IMR-90 (cell line): ENCODE results near the gene SLC48A1. TPM values are rescaled to one million over a fixed set of nuclear protein-coding genes. Genes with fewer than 3 reads are reported as not detected.
A peak's percentile ranks its signal among the peaks of the same experiment; 100 is the strongest.

Experiments
- ATAC-seq: fragments of 200-7000 bp; cut with Tn5 transposase; 2 replicates; pipeline ENCODE4 v1.9.1; 2020; ENCODE audit warnings: low read depth, mild to moderate bottlenecking, moderate library complexity
- BruUV-seq: library from RNA; stranded (reverse); fragments of 400-500 nt; replicated peaks from 2 replicates; lab custom pipeline; 2021; lab: Mats Ljungman, UMichigan
- CTCF ChIA-PET: fragments of 300-600 bp; formaldehyde crosslinking; extraction: SDS; loops from one replicate; lab custom pipeline; 2021; ENCODE audit warnings: antibody characterized with exemption; lab: Yijun Ruan, JAX
- POLR2A ChIA-PET: fragments of 300-600 bp; sonication (Branson Sonifier 250); formaldehyde crosslinking; loops from one replicate; lab custom pipeline; 2022; ENCODE audit warnings: antibody characterized with exemption; ENCODE audit not compliant: unreplicated experiment; lab: Charles Lee
- DNase-seq: peaks from one replicate; pipeline ENCODE4 v3.0.0; 2013
- H2AFZ ChIP-seq: replicated peaks from 2 replicates; pipeline ENCODE3; 2013; ENCODE audit warnings: low read length, mild to moderate bottlenecking; ENCODE audit not compliant: poor library complexity
- H2AK5ac ChIP-seq: 2 replicates; pipeline ENCODE4 v1.6.1; 2013; ENCODE audit warnings: low read depth, low read length, inconsistent platforms
- H2AK9ac ChIP-seq: replicated peaks from 2 replicates; pipeline ENCODE3; 2013; ENCODE audit warnings: mild to moderate bottlenecking, low read depth, low read length, moderate library complexity; ENCODE audit not compliant: poor library complexity
- H2BK120ac ChIP-seq: 2 replicates; pipeline ENCODE4 v1.6.1; 2013; ENCODE audit warnings: low read depth, low read length, inconsistent platforms
- H2BK15ac ChIP-seq: 3 replicates; pipeline ENCODE4 v1.6.1; 2013; ENCODE audit warnings: low read depth, low read length, inconsistent platforms
- H2BK20ac ChIP-seq: 2 replicates; pipeline ENCODE4 v1.6.1; 2013; ENCODE audit warnings: low read depth, mild to moderate bottlenecking, inconsistent platforms, low read length, moderate library complexity
- H2BK5ac ChIP-seq: 2 replicates; pipeline ENCODE4 v1.6.1; 2013; ENCODE audit warnings: mild to moderate bottlenecking, low read depth, low read length, inconsistent platforms; ENCODE audit not compliant: poor library complexity, severe bottlenecking
- H3K14ac ChIP-seq: replicated peaks from 2 replicates; pipeline ENCODE4 v1.6.1; 2013; ENCODE audit warnings: low read depth, low read length, inconsistent platforms
- H3K18ac ChIP-seq: 2 replicates; pipeline ENCODE4 v1.6.1; 2013; ENCODE audit warnings: low read depth, low read length, control low read depth
- H3K23ac ChIP-seq: 2 replicates; pipeline ENCODE4 v1.6.1; 2013; ENCODE audit warnings: low read depth, low read length, inconsistent platforms
- H3K27ac ChIP-seq: 2 replicates; pipeline ENCODE4 v1.5.1; 2013; ENCODE audit warnings: mild to moderate bottlenecking, control low read depth, low read length; ENCODE audit not compliant: insufficient read depth
- H3K27me3 ChIP-seq: 2 replicates; pipeline ENCODE4 v1.6.1; 2013; ENCODE audit warnings: low read length; ENCODE audit not compliant: control insufficient read depth, insufficient read depth
- H3K36me3 ChIP-seq: 2 replicates; pipeline ENCODE4 v1.6.1; 2013; ENCODE audit warnings: low read length, mixed read lengths; ENCODE audit not compliant: control insufficient read depth, insufficient read depth
- H3K4ac ChIP-seq: 2 replicates; pipeline ENCODE4 v1.6.1; 2013; ENCODE audit warnings: low read depth, low read length, inconsistent platforms
- H3K4me1 ChIP-seq: 2 replicates; pipeline ENCODE4 v1.6.1; 2013; ENCODE audit warnings: low read length, mixed read lengths; ENCODE audit not compliant: control insufficient read depth, insufficient read depth
- H3K4me2 ChIP-seq: 2 replicates; pipeline ENCODE4 v1.6.1; 2013; ENCODE audit warnings: low read depth, mild to moderate bottlenecking, control low read depth, low read length, moderate library complexity
- H3K4me3 ChIP-seq: 2 replicates; pipeline ENCODE4 v1.5.1; 2013; ENCODE audit warnings: low read depth, mild to moderate bottlenecking, control low read depth, low read length, moderate library complexity; ENCODE audit not compliant: insufficient read depth
- H3K56ac ChIP-seq: 2 replicates; pipeline ENCODE4 v1.6.1; 2013; ENCODE audit warnings: low read length, inconsistent platforms; ENCODE audit not compliant: insufficient read depth; ENCODE audit errors: extremely low read depth
- H3K79me1 ChIP-seq, 2 experiments: 2 replicates each; pipeline ENCODE4 v1.6.1; 2013; ENCODE audit warnings: low read length in 2 of 2, inconsistent platforms in 1 of 2, low read depth in 1 of 2
- H3K9ac ChIP-seq: 2 replicates; pipeline ENCODE4 v1.6.1; 2013; ENCODE audit warnings: low read depth, low read length, control low read depth
- H3K9me1 ChIP-seq: 2 replicates; pipeline ENCODE4 v1.6.1; 2013; ENCODE audit warnings: low read length, inconsistent platforms; ENCODE audit not compliant: insufficient read depth
- H3K9me3 ChIP-seq: 2 replicates; pipeline ENCODE4 v1.6.1; 2013; ENCODE audit warnings: low read length; ENCODE audit not compliant: control insufficient read depth, insufficient read depth
- H4K20me1 ChIP-seq: 2 replicates; pipeline ENCODE4 v1.6.1; 2013; ENCODE audit warnings: low read length, inconsistent platforms; ENCODE audit not compliant: insufficient read depth
- H4K5ac ChIP-seq: 2 replicates; pipeline ENCODE4 v1.6.1; 2013; ENCODE audit warnings: mild to moderate bottlenecking, low read depth, low read length, control low read depth
- H4K8ac ChIP-seq, 2 experiments: 2 replicates each; pipeline ENCODE4 v1.6.1; 2013; ENCODE audit warnings: low read depth in 2 of 2, low read length in 2 of 2, control low read depth in 1 of 2, inconsistent platforms in 1 of 2
- H4K91ac ChIP-seq: 2 replicates; pipeline ENCODE4 v1.6.1; 2013; ENCODE audit warnings: low read depth, low read length, inconsistent platforms; ENCODE audit not compliant: insufficient read depth
- CEBPB ChIP-seq: IDR thresholded peaks from 2 replicates; pipeline ENCODE4 v1.6.1; 2012; ENCODE audit warnings: low read depth, low read length, improper control_type of control experiment
- CHD1 ChIP-seq: IDR thresholded peaks from 2 replicates; pipeline ENCODE4 v1.6.1; 2012; ENCODE audit warnings: low read depth, low read length, improper control_type of control experiment
- FOS ChIP-seq: fragments of 150-350 bp; IDR thresholded peaks from 2 replicates; pipeline ENCODE4 v1.6.1; 2016; ENCODE audit warnings: low read depth, low read length
- MAFK ChIP-seq: IDR thresholded peaks from 2 replicates; pipeline ENCODE4 v1.6.1; 2012; ENCODE audit warnings: low read depth, low read length, improper control_type of control experiment
- MAZ ChIP-seq: IDR thresholded peaks from 2 replicates; pipeline ENCODE4 v1.6.1; 2012; ENCODE audit warnings: low read depth, mild to moderate bottlenecking, low read length, improper control_type of control experiment, moderate library complexity, borderline replicate concordance
- MXI1 ChIP-seq: IDR thresholded peaks from 2 replicates; pipeline ENCODE4 v1.6.1; 2012; ENCODE audit warnings: low read depth, mild to moderate bottlenecking, low read length, moderate library complexity, borderline replicate concordance
- NFE2L2 ChIP-seq: fragments of 150-350 bp; IDR thresholded peaks from 2 replicates; pipeline ENCODE4 v1.6.1; 2016; ENCODE audit warnings: low read depth, mild to moderate bottlenecking, low read length
- POLR2A ChIP-seq: IDR thresholded peaks from 2 replicates; pipeline ENCODE4 v1.6.1; 2012; ENCODE audit warnings: mild to moderate bottlenecking, low read depth, low read length
- RAD21 ChIP-seq: IDR thresholded peaks from 2 replicates; pipeline ENCODE4 v1.6.1; 2012; ENCODE audit warnings: low read length, improper control_type of control experiment
- RCOR1 ChIP-seq: IDR thresholded peaks from 2 replicates; pipeline ENCODE4 v1.6.1; 2012; ENCODE audit warnings: mild to moderate bottlenecking, low read length, improper control_type of control experiment; ENCODE audit not compliant: insufficient replicate concordance
- RFX5 ChIP-seq: IDR thresholded peaks from 2 replicates; pipeline ENCODE4 v1.8.0; 2012; ENCODE audit warnings: low read depth, mild to moderate bottlenecking, low read length, moderate library complexity
- SMC3 ChIP-seq: fragments of 150-350 bp; IDR thresholded peaks from 2 replicates; pipeline ENCODE4 v1.6.1; 2016; ENCODE audit warnings: low read depth, mild to moderate bottlenecking, antibody characterized with exemption, low read length, moderate library complexity
- WGBS, 2 experiments: methylation state at CpG; one replicate each; pipeline versions ENCODE4 v1.1.5 to v1.1.7; 2013; ENCODE audit warnings: missing lambda C conversion rate in 2 of 2; ENCODE audit not compliant: insufficient read length in 1 of 2; ENCODE audit errors: extremely low coverage in 2 of 2; 5-methylcytosine and 5-hydroxymethylcytosine counted together
- dilution Hi-C: fragments of 300-500 bp; cut with HindIII; formaldehyde crosslinking; loops from one replicate; pipeline ENCODE4 v1.14.3; 2018; ENCODE audit warnings: low sequenced_read_pairs; ENCODE audit not compliant: unreplicated experiment
- in situ Hi-C: fragments of 300-500 bp; cut with MboI; formaldehyde crosslinking; loops from 3 replicates; pipeline ENCODE4 v1.14.3; 2019; ENCODE audit warnings: low sequenced_read_pairs, inconsistent platforms, mixed read lengths
- intact Hi-C: fragments of 100-400 bp; cut with micrococcal nuclease; formaldehyde crosslinking; loops from 2 replicates; pipeline ENCODE4 v1.10.0; 2022
- polyA plus RNA-seq, 3 experiments: library from polyadenylated mRNA; depleted of rRNA; stranded (reverse); fragments of >200 nt; gene quantifications; 2 replicates each; pipeline ENCODE4 v1.2.3, GENCODE V29; 2012; ENCODE audit warnings: low replicate concordance in 1 of 3
- total RNA-seq: library from RNA; depleted of rRNA; stranded (reverse); fragments of >200 nt; gene quantifications from 2 replicates; pipeline ENCODE4 v1.2.3, GENCODE V29; 2012
- TF ChIP-seq, protein P1 (sequence below): conservative IDR thresholded peaks from 2 replicates; pipeline ENCODE4 v1.5.1; 2012; ENCODE audit warnings: mild to moderate bottlenecking, low read depth, low read length, improper control_type of control experiment
- TF ChIP-seq, protein P2 (sequence below): fragments of 150-350 bp; IDR thresholded peaks from 2 replicates; pipeline ENCODE4 v1.6.1; 2017; ENCODE audit warnings: mild to moderate bottlenecking, antibody characterized with exemption, low read length, low read depth

SLC48A1 gene
- total and polyA plus RNA-seq, 2 of the 4 experiments (the other 2 are of a cell fraction): 4.8 to 5.9 TPM

GRCh38 chr12:47736877-47737676 is 36.0 kb upstream of the SLC48A1 start:
- Histone ChIP-seq H2BK120ac (peak overlapping the region; percentile 1; the same call in 1 of the 2 replicates), H3K9ac (no peak overlapping the region), H3K18ac (no peak overlapping the region; the same call in 1 of the 2 replicates), H4K5ac (peak overlapping the region; percentile 7; the same call in 1 of the 2 replicates), H3K14ac (peak overlapping the region; percentile 2), H4K20me1 (no peaks in the 10 kb centered on the region), H2BK20ac (peak overlapping the region; percentile 43; the same call in 1 of the 2 replicates), H3K4me2 (peak overlapping the region; percentile 18; the same call in 1 of the 2 replicates), H3K36me3 (no peaks in the 10 kb centered on the region), H3K4me1 (peaks cover 18% of the 10 kb centered on the region), H2AK5ac (peak overlapping the region; percentile 48; the same call in 1 of the 2 replicates), H3K4me3 (no peak overlapping the region), H3K23ac (peak overlapping the region; percentile 65; the same call in 1 of the 2 replicates), H4K8ac (peak overlapping the region in 1 of 2 experiments; percentile 70; a peak in 3 of 4 replicates), H3K79me1 (no peaks in the 10 kb centered on the region), H3K4ac (peak overlapping the region; percentile 26), H3K9me3 (no peaks in the 10 kb centered on the region), H2BK5ac (no peak overlapping the region), H3K9me1 (0 out of 2 replicates have a peak, but pooled peaks cover 5% of the 10 kb centered on the region), H2AK9ac (peak overlapping the region; percentile 48), H3K56ac (no peak overlapping the region), H3K27me3 (no peaks in the 10 kb centered on the region), H2AFZ (peak overlapping the region; percentile 83), H4K91ac (no peak overlapping the region), H3K27ac (peak overlapping the region; percentile 43; the same call in 1 of the 2 replicates), H2BK15ac (no peak overlapping the region)
- intact Hi-C loops: loop anchor here (2.0 kb wide), 1 partner anchor 22 kb away; the partner anchor contains the start of gene RAPGEF3
- ATAC-seq (peak; percentile 85), DNase-seq (peak; percentile 73)
- CTCF ChIA-PET: interaction anchor here (0.5 to 1.2 kb wide), 2 partner anchors 19 to 36 kb away, joined by 3 to 4 read pairs; partner anchors contain the start of gene SLC48A1
- dilution Hi-C loops: no loop called here
- in situ Hi-C loops: no loop called here
- no TSS peak for BruUV-seq
- WGBS, 2 experiments: 14% methylated on average over 8 of the region's 19 CpGs; no CpG with 5 or more reads in 1 of the 2 experiments
- POLR2A ChIA-PET: no interaction called here
- TF ChIP-seq RFX5 (no peak), FOS (no peak), CHD1 (no peak), MAZ (no peak), RAD21 (no peak), NFE2L2 (no peak), MAFK (no peak), RCOR1 (no peak), POLR2A (no peak), CEBPB (no peak), MXI1 (no peak), SMC3 (no peak)
- TF ChIP-seq, protein P1, sequence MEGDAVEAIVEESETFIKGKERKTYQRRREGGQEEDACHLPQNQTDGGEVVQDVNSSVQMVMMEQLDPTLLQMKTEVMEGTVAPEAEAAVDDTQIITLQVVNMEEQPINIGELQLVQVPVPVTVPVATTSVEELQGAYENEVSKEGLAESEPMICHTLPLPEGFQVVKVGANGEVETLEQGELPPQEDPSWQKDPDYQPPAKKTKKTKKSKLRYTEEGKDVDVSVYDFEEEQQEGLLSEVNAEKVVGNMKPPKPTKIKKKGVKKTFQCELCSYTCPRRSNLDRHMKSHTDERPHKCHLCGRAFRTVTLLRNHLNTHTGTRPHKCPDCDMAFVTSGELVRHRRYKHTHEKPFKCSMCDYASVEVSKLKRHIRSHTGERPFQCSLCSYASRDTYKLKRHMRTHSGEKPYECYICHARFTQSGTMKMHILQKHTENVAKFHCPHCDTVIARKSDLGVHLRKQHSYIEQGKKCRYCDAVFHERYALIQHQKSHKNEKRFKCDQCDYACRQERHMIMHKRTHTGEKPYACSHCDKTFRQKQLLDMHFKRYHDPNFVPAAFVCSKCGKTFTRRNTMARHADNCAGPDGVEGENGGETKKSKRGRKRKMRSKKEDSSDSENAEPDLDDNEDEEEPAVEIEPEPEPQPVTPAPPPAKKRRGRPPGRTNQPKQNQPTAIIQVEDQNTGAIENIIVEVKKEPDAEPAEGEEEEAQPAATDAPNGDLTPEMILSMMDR: no peak
- TF ChIP-seq, protein P2, sequence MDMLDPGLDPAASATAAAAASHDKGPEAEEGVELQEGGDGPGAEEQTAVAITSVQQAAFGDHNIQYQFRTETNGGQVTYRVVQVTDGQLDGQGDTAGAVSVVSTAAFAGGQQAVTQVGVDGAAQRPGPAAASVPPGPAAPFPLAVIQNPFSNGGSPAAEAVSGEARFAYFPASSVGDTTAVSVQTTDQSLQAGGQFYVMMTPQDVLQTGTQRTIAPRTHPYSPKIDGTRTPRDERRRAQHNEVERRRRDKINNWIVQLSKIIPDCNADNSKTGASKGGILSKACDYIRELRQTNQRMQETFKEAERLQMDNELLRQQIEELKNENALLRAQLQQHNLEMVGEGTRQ: no peak
